Left hindlimb (tissue), 1 donor: ENCODE measurements around the gene PKNOX1.
A peak's percentile ranks its signal among the peaks of the same experiment; 100 is the strongest.
"Not testable (repeated sequence)": the region's sequence is repeated elsewhere in the genome, so short reads cannot be mapped to it uniquely, and the experiment has no call there.

ENCODE experiments used
- DNase-seq: peaks from one replicate; pipeline ENCODE4 v3.0.0-alpha.2; 2018

PKNOX1 gene

DNA sequence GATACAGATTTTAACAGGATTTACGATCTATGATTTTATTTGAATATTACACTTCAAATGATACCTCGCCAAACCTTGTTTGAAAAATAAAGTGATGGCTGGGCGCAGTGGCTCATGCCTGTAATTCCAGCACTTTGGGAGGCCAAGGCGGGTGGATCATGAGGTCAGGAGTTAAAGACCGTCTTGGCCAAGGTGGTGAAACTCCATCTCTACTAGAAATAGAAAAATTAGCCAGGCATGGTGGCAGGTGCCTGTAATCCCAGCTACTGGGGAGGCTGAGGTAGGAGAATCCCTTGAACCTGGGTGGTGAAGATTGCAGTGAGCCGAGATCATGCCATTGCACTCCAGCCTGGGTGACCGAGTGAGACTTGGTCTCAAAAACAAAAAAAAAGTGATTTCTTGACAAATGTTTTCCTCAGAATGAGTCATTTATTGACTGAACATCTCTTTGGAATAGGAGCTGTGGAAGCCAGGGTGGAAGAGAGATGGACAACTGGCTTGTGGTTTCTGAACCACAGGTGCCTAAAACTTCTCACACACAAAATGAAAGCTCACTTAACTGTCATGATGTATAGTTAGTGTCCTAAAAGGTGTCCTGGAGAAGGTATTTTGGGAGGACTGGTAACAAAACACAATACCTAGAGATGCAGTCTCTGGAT is 11.9 kb downstream of the PKNOX1 start:
- no peak for DNase-seq

DNA sequence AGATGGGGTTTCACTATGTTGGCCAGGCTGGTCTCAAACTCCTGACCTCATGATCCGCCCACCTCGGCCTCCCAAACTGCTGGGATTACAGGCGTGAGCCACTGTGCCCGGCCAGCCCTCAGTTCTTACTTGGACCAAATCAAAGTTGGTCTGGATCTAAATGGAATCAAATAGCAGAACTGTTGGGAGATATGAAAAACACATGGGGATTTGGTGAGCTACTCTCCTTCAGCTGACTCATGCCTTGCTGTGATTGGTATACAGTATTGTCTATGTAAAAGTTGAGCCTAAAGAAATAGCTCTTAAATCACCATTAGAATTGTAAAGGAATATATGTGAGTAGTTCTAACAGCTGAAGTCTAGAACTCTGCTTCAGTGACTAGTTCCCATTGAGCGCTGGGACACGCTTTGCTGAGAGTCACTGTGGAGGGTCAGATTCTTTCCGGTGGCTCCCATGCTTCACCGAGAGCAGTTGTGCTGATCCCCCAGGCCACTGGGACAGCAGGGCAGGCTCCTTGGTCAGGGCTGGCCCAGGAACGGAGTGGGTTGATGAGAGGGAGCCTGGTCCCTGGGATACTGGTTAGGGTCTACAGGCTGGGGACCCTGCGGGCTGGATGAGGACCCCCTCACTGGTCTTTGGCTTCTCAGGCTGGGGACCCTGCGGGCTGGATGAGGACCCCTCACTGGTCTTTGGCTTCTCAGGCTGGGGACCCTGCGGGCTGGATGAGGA is 14.0 kb downstream of the PKNOX1 start:
- no peak for DNase-seq

DNA sequence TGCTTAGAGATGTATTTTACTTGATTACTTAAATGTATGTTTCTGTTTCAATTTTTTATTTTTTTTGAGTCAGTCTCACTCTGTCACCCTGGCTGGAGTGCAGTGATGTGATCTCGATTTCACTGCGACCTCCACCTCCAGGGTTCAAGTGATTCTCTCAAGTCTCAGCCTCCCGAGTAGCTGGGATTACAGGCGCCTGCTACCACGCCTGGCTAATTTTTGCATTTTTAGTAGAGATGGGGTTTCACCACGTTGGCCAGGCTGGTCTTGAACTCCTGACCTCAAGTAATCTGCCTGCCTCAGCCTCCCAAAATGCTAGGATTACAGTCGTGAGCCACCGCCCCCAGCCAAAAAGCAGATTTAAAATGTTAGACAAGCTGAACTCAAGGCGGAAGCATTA is 15.0 kb downstream of the PKNOX1 start:
- DNase-seq, result not testable (repeated sequence)

DNA sequence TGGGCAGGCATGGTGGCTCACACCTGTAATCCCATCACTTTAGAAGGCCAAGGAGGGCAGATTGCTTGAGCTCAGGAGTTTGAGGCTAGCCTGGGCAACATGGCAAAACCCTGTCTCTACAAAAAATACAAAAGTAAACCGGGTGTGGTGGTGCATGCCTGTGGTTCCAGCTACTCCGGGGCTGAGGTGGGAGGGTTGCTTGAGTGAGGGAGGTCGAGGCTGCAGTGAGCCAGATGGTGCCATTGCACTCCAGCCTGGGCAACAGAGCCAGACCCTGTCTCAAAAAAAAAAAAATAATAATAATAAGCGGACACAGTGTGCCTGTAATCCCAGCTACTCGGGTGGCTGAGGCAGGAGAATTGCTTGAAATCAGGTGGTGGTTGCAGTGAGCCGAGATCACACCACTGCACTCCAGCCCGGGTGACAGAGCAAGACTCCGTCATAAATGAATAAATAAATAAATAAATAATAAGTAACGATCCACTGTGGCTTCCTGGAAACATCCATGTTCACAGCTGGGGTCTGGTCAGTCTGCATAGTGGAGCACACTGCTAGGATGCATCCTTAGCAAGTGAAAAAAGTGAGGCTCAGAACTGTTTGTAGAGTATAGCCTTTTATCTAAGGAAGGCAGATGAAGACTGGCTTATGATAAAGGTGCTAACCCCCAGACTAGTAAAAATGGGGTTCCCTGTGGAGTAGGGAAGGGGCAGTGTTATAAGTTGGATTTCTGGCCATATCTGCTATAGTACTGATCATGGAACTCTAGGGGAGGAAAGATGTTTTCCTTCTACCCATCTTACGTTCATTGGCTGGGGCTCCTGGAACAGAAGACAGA is 15.7 kb downstream of the PKNOX1 start:
- DNase-seq, result no peak

DNA sequence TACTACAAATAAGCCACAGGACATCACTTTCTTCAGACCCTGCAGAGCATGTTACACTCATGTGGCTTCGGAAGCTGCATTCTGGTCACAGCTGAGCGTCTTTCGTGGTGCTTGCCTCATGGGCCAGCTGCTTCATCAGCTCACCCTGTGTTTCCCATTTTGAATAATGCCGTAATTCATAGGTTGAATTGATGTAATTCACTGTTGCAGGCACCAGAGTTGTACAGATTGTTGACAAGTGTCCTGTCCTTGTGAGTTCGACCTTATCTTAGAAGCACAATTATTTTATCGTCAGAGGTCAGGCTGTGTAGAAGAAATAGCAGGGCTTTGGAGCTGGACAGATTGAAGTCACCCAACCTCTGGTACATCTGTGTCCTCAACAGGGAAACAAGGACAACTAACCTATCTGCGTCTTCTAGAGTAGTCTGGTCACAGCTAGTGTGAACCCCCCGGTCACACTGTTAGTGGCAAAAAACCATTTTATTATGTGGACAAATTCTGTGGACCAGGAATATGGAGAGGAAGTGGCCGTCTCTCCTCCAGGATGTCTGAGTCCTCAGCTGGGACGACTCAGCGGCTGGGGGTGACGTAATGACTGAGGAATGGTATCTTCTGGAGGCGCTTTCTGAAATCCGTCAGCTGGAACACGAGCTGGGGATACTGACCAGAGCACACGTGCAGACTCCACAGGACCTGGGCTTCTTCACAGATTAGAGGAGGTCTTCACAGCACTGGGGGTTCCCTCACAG is 17.8 kb downstream of the PKNOX1 start:
- DNase-seq, result peak; percentile 66

DNA sequence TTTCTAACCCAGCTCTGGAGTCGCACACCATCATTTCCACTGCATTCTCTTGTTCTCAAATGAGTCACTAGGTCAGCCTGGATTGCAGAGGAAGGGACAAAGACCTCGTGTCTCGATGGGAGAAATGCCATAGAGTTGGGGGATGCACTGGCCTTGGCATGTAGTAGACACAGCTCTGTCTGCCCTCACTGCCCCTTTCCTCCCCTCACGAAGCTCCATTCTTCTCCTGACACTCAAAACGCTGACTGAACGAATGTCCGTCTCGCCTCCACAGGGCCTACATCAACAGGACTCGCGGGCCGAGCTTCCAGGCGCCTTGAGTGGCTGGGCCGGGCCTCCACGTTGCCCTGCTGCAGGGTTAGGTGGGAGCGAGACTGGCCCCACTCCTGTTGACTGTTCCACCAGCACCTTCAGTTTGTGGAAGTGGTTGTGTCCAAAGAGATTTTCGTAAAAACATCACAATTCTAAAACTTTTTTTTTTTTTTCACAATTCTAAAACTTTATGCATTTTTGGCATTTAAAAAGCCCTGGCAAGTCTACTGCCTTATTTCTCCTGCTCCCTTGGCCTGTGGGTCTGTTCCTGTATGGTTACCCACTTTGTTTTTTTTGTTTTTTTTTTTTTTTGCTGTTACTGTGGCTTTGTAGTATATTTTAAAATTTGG is 18.8 kb downstream of the PKNOX1 start:
- no peak for DNase-seq

DNA sequence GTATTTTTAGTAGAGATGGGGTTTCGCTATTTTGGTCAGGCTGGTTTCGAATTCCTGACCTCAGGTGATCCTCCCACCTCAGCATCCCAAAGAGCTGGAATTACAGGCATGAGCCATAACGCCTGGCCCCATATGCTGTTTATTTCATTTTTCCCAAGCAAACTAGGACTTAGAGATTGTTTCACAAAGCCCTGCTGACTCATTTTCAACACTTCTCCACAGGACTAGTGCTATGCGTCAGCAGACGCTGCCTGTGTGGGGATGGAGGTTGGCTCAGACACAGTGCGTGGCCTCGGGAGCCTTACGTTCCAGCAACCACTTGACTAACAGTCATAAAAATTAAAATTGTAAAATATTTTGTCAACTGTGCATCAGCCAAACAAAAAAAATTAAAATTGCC is 22.7 kb downstream of the PKNOX1 start:
- no peak for DNase-seq

DNA sequence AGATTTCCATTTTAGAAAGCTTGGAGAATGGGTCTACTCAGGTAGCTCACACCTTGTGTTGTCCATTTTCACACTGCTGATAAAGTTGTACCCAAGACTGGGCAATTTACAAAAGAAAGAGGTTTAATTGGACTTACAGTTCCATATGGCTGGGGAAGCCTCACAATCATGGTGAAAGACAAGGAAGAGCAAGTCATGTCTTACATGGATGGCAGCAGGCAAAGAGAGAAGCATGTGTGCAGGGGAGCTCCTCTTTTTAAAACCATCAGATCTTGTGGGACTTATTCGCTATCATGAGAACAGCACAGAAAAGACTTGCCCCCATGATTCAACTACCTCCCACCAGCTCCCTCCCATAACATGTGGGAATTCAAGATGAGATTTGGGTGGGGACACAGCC is 23.6 kb downstream of the PKNOX1 start:
- not testable (repeated sequence) for DNase-seq

DNA sequence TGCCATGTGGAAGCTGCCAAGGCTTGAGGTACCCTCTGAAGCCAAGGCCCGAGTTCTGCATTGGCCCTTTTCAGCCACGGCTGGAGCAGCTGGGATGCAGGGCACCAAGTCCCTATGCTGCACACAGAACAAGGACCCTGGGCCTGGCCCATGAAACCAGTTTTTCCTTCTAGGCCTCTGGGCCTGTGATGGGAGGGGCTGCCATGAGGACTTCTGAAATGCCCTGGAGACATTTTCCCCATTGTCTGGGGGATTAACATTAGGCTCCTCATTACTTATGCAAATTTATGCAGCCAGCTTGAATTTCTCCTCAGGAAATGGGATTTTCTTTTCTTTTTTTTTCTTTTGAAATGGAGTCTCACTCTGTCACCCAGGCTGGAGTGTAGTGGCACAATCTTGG is 24.8 kb downstream of the PKNOX1 start:
- not testable (repeated sequence) for DNase-seq

DNA sequence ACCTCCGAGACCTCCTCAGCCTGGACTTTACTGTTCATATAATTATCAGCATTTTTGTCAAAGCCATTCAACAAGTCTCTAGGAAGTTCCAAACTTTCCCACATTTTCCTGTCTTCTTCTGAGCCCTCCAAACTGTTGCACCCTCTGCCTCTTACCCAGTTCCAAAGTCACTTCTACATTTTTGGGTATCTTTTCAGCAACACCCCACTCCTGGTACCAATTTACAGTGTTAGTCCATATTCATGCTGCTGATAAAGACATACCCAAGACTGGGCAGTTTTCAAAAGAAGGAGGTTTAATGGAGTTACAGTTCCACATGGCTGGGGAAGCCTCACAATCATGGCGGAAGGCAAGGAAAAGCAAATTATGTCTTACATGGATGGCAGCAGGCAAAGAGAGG is 25.7 kb downstream of the PKNOX1 start:
- DNase-seq, result not testable (repeated sequence)

DNA sequence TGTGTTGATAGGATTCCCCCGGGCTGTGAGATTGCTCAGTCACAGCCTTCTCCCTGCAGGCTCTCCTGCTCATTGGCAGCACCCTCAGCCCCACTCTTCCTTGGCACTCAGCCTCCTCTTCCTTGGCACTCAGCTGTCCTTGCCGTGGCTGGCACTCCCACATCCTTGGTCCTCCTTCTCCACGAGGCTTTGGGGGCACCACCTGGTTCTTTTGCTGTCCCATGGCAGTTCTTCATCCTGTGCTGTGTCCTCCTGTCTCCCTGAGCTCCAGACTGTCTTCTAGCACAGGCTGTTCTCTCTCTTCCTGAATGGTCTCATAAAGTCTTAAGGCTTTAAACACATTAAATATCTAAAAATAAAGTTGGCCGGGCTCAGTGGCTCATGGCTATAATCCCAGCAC is 27.0 kb downstream of the PKNOX1 start:
- DNase-seq, result no peak

DNA sequence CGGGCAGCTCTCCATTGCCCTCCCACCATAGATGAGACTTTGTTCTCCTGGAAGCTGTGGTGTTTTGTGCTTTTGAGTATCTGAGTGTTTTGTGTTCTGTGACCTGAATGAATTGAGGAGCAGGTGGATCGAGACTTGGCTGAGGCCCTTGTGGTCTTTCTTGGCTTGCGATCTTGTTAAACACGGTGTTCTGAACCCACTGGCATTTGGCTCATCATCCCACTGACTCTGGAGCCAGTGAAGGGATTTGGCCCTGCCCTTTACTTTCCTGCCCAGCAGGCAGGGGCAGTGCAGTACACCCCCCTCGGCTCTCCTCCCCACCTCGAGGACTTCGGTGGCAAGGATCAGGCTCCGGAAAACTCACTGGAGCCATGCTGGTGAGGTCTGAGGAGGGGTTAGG is 30.6 kb downstream of the PKNOX1 start:
- no peak for DNase-seq

DNA sequence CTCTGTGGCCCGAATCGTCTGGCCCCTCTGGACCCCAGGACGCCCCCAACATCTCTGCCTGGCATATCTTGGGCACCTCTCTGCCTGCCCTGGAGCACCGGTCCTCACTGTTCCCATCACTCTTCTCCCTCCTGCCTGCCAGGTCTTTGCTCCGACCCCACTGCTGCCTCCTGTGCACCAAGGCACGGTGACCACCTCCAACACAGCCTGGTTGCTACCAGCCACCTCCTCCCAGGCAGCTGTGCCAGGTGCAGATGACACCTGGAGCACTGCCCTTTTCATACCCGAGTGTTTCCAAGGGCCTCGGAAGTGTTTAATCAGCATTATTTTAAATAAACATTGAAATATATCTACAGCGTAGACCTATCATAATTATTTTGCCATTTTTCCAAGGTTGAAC is 31.3 kb downstream of the PKNOX1 start:
- no peak for DNase-seq

DNA sequence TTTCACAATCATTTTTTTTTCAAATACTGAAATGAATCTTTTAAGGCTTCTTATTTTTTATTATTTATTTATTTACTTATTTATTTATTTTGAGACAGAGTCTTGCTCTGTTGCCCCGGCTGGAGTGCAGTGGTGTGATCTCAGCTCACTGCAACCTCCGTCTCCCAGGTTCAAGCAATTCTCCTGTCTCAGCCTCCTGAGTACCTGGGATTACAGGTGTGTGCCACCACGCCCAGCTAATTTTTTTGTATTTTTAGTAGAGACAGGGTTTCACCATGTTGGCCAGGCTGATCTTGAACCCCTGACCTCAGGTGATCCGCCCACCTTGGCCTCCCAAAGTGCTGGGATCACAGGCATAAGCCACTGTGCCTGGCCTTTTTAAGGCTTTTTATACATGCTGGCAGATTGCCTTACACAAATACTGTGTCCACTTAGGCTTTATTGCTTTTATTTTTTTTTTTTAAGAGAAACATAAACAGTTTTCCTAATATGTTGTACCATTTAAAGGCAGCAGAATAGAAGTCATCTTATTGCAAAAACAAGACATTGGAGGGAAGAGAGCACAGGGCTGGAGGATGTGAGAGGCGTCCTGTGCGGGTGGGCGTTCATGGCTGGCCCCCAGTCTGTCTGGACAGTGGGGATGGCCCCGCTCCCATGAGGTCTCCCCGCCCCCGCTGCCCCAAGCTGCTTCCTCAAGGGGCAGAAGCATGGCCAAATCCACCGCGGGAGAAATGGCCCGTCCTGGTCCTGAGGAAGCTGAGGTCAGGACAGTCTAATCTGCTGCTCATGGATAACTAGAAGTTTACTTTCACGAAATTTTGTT is 31.9 kb downstream of the PKNOX1 start:
- DNase-seq, result not testable (repeated sequence)

DNA sequence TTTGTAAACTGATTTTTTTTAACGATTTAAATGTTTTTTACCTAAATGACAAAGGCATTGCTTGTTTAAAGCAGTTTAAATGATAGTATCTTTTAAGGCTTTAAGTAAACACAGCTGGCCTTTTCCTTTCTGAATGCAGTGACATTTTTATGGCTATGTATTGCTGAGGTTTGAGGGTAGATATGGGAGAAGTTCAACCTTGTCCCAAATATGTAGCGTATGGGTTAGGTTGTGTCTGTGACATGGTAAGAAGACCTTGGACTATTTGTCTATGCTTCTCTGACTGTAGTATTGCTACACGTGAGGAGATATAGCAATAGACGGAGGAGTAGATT is 32.5 kb downstream of the PKNOX1 start:
- DNase-seq, result no peak

DNA sequence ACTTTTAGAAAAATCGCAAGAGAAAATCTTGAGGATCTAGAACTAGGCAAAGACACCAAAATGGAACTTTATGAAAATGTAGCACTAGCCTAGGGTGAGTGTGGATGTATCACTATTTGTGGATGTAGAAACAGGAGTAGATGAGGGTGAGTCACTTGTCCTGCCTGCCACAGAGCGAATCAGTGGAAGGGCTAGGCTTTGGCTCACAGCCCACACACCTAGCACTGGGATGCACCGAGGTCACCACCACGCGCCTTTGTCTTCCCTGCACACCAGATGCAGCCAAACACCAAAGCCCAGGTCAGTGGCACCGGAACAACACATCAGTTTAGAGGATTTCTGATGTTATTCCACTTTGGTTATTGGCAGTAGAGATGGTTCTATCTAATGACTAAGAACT is 38.2 kb downstream of the PKNOX1 start:
- DNase-seq, result no peak

DNA sequence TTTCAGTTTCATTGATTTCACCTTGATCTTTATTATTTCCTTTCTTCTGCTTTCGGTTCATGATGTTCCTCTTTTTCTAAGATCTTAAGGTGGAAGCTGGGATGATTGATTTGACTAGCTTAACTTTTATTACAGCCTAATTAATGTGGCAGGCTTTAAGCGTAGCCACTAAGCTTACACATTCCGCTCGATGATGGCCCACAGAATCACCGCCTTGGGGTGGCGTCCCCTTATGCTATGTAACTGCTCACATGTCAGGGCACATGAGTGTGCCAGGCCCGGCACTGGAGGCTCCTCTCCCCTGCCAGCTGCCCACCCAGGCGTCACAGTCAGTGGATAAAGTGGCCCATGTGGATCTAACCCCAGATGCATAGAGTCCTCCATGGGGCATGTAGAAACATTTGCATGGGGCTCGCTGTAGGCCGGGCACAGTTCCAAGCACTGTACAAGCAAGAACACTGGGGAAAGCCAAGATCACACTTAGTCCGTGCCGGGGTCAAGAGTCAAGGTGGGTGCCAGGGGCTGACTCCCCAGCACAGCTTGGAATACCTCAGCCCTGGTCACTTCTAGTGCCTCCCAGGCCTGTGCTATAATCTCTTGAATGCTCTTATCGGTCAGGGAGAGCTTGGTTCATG is 41.7 kb downstream of the PKNOX1 start:
- no peak for DNase-seq

DNA sequence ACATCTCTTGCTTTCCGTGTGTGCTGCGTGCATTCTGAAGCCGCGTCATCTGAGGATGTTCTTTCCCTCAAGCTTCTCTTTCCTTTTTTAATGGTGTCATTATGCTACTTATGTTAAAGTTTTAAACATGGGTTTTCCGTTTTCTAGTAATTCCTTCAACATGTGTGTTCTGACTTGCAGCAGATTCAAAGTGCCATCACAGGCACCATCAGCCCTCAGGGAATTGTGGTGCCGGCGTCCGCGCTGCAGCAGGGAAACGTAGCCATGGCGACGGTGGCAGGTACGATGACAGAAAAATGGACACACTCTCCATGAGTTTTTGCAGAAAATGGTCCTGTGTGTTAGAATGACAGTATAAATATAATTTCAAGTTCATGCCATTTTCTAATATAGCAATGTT is 42.4 kb downstream of the PKNOX1 start:
- DNase-seq, result no peak

DNA sequence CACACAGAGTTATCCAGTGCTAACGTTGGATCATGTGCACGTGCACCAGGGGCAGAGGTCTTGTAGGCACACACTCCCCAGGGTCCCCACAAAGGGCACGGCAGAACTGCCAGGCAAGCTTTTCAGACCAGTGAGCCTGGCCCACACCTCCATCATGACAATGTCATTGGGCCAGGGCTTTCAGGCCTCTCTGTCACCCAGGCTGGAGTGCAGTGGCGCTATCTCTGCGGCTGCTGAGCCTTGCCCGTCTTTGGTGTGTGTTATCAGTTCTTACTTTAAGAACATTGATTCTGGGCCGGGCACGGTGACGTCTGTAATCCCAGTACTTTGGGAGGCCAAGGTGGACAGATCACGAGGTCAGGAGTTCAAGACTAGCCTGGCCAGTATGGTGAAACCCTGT is 44.2 kb downstream of the PKNOX1 start:
- DNase-seq, result no peak

DNA sequence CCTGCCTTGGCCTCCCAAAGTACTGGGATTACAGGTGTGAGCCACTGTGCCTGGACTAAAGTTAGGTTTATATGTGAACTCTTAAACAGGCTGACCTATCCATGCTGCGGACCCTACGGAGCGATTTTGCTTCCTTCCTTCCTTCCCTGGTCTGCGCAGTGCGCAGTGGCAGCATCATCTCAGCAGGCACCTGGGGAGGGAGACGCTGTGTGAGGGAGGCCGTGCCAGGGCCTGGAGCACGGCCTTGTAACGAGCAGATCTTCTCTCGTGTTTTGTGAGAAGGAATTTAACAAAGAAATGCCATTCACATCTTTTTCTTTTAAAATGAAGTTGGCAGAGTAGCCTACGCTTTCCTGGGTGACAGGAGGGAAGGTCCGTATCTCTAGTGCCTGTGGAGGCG is 45.8 kb downstream of the PKNOX1 start:
- DNase-seq, result no peak

DNA sequence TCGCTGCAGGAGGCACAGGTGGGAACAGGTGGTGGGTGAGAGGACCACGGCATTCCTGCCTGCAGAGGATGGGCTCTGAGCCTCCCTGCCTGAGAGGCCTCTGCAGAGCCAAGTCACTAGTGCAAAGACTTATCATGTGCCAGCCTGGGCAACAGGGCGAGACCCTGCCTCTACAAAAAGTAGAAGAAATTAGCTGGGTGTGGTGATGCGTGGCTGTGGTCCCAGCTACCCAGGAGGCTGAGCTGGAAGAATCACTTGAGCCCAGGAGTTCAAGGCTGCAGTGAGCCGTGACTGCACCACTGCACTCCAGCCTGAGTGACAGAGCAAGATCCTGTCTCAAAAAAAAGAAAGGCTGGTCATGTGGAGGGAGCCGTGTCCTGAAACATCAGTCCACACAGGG is 46.4 kb downstream of the PKNOX1 start:
- no peak for DNase-seq
